ENCODE data around the gene ARHGAP4. TPM values are rescaled to one million over a fixed set of nuclear protein-coding genes. Genes with fewer than 3 reads are reported as not detected.

Gene ARHGAP4
- total and polyA plus RNA-seq, 2 donors (not counting 1 experiment from before 2014, with no cell fraction given), result 0.51 to 1.5 TPM

DNA sequence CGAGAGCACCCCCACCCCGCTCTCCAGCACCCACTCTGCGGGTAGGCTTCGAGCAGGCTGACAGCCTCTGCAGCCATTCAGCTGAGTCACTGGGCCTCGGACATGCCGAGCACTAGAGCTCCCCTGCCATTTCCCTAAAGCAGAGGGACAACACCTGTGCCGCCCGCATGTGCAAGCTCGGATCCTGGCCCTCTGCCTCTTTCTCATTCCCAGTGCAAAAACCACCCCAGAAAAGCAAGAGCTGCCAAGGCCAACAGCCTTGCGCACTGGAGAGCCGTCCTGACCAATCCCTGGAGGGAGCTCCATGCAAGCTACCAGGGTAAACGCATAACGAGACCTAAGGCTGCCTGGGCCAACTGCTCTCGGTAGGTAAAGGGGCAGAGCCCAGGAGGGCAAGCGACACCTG, 40.2 kb upstream of the ARHGAP4 start:
- Histone ChIP-seq H3K27me3 (ENCODE audit: control insufficient read depth, insufficient read depth, low read length) (no peaks in the 10 kb centered on the region), H4K20me1 (ENCODE audit: control insufficient read depth, extremely low read depth, insufficient read depth, low read length) (no peaks in the 10 kb centered on the region), H3K4me2 (ENCODE audit: extremely low read depth, insufficient read depth, low read length) (peak overlapping the region; percentile 25), H3K4me3 (replicated peaks in 1 of 4; ENCODE audit: control extremely low read depth in 1 of 4, insufficient read depth in 1 of 4, low read depth in 3 of 4, low read length in 4 of 4) (peak overlapping the region in 1 of 4 experiments; percentile 7), H3K36me3 (ENCODE audit: control insufficient read depth, insufficient read depth, low read length) (peaks cover 8% of the 10 kb centered on the region), H3K27ac (ENCODE audit: insufficient read depth, low read length) (peak overlapping the region; percentile 32), H3K9me3 (ENCODE audit: control insufficient read depth, insufficient read depth, low read depth, low read length) (no peaks in the 10 kb centered on the region), H3K4me1 (ENCODE audit: control insufficient read depth, extremely low read depth, insufficient read depth, low read length) (peaks cover 17% of the 10 kb centered on the region), H3K79me2 (ENCODE audit: control insufficient read depth, insufficient read depth, low read length) (peaks cover 79% of the 10 kb centered on the region), H2AFZ (ENCODE audit: low read length) (no peak overlapping the region), H3K9ac (ENCODE audit: insufficient read depth, low read length) (no peak overlapping the region)
- peak in 1 of 2 donors; percentile 69 for DNase-seq (ENCODE audit: low read depth in 2 of 2)
- no peak for TF ChIP-seq EZH2 (IDR thresholded peaks at IDR 0.05; ENCODE audit: low read length, missing control alignments)

DNA sequence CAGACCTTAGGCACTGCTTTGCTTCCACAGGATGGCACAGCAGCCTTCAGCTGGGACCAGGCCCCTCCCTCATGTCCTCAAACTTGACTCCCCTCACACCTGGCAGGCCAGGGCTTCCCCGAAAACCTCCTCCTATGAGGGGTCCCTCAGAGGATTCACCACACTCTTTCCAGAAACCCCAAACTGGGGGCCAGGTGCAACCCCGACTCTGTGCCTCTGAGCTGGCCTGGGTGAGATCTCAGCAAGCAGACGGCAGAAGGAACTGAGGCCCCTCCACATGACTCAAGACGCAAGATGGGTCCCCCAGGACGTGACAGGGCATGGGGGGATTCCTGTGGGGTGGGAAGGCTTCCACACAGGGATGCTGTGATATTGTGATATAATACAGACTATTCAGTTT, 39.3 kb upstream of the ARHGAP4 start:
- no peak for TF ChIP-seq EZH2 (IDR thresholded peaks at IDR 0.05; ENCODE audit: low read length, missing control alignments)
- TF ChIP-seq, protein P1, sequence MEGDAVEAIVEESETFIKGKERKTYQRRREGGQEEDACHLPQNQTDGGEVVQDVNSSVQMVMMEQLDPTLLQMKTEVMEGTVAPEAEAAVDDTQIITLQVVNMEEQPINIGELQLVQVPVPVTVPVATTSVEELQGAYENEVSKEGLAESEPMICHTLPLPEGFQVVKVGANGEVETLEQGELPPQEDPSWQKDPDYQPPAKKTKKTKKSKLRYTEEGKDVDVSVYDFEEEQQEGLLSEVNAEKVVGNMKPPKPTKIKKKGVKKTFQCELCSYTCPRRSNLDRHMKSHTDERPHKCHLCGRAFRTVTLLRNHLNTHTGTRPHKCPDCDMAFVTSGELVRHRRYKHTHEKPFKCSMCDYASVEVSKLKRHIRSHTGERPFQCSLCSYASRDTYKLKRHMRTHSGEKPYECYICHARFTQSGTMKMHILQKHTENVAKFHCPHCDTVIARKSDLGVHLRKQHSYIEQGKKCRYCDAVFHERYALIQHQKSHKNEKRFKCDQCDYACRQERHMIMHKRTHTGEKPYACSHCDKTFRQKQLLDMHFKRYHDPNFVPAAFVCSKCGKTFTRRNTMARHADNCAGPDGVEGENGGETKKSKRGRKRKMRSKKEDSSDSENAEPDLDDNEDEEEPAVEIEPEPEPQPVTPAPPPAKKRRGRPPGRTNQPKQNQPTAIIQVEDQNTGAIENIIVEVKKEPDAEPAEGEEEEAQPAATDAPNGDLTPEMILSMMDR (conservative IDR thresholded peaks at IDR 0.05 in 1 of 2, IDR thresholded peaks at IDR 0.05 in 1 of 2; ENCODE audit: low read depth in 1 of 2, low read length in 2 of 2), result no peak
- DNase-seq (ENCODE audit: low read depth in 2 of 2), result no peak
- Histone ChIP-seq H3K9ac (ENCODE audit: insufficient read depth, low read length) (no peak overlapping the region), H4K20me1 (ENCODE audit: control insufficient read depth, extremely low read depth, insufficient read depth, low read length) (no peaks in the 10 kb centered on the region), H3K4me1 (ENCODE audit: control insufficient read depth, extremely low read depth, insufficient read depth, low read length) (peaks cover 17% of the 10 kb centered on the region), H2AFZ (ENCODE audit: low read length) (no peak overlapping the region), H3K27me3 (ENCODE audit: control insufficient read depth, insufficient read depth, low read length) (no peaks in the 10 kb centered on the region), H3K9me3 (ENCODE audit: control insufficient read depth, insufficient read depth, low read depth, low read length) (no peaks in the 10 kb centered on the region), H3K36me3 (ENCODE audit: control insufficient read depth, insufficient read depth, low read length) (peaks cover 11% of the 10 kb centered on the region), H3K79me2 (ENCODE audit: control insufficient read depth, insufficient read depth, low read length) (peaks cover 74% of the 10 kb centered on the region), H3K4me2 (ENCODE audit: extremely low read depth, insufficient read depth, low read length) (no peak overlapping the region), H3K4me3 (replicated peaks in 1 of 4; ENCODE audit: control extremely low read depth in 1 of 4, insufficient read depth in 1 of 4, low read depth in 3 of 4, low read length in 4 of 4) (no peak overlapping the region), H3K27ac (ENCODE audit: insufficient read depth, low read length) (no peak overlapping the region)

DNA sequence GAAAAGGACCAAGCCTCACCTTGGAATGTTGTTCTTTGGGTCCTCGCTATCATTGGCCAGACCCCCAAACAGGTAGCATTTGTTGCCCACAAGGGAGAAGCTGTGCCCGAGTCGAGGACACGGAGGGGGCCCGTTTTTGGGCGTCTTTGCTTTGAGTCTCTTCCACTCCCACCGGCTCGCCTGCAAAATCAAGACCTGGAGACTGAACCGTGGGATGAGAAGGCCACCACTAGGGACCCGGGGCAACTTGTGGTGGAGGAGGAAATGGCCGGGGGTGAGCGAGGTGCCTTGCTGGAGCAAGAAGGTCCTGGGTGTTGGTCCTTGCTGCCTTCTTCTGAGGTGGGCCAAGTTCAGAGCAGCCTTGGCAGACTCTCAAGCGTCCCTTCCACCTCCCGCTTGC, 38.0 kb upstream of the ARHGAP4 start:
- H4K20me1 ChIP-seq (ENCODE audit: control insufficient read depth, extremely low read depth, insufficient read depth, low read length), result no peaks in the 10 kb centered on the region
- peaks cover 65% of the 10 kb centered on the region for H3K79me2 ChIP-seq (ENCODE audit: control insufficient read depth, insufficient read depth, low read length)
- no peak for DNase-seq (ENCODE audit: low read depth in 2 of 2)
- no peak overlapping the region for H3K27ac ChIP-seq (ENCODE audit: insufficient read depth, low read length)
- peaks cover 17% of the 10 kb centered on the region for H3K4me1 ChIP-seq (ENCODE audit: control insufficient read depth, extremely low read depth, insufficient read depth, low read length)
- H2AFZ ChIP-seq (ENCODE audit: low read length), result no peak overlapping the region
- H3K36me3 ChIP-seq (ENCODE audit: control insufficient read depth, insufficient read depth, low read length), result peaks cover 17% of the 10 kb centered on the region
- no peaks in the 10 kb centered on the region for H3K9me3 ChIP-seq (ENCODE audit: control insufficient read depth, insufficient read depth, low read depth, low read length)
- no peak overlapping the region for H3K4me3 ChIP-seq (replicated peaks in 1 of 4; ENCODE audit: control extremely low read depth in 1 of 4, insufficient read depth in 1 of 4, low read depth in 3 of 4, low read length in 4 of 4)
- no peak overlapping the region for H3K9ac ChIP-seq (ENCODE audit: insufficient read depth, low read length)
- no peaks in the 10 kb centered on the region for H3K27me3 ChIP-seq (ENCODE audit: control insufficient read depth, insufficient read depth, low read length)
- TF ChIP-seq EZH2 (IDR thresholded peaks at IDR 0.05; ENCODE audit: low read length, missing control alignments), result no peak
- TF ChIP-seq, protein P1 (conservative IDR thresholded peaks at IDR 0.05 in 1 of 2, IDR thresholded peaks at IDR 0.05 in 1 of 2; ENCODE audit: low read depth in 1 of 2, low read length in 2 of 2), result no peak
- no peak overlapping the region for H3K4me2 ChIP-seq (ENCODE audit: extremely low read depth, insufficient read depth, low read length)

All from fibroblast of lung (primary cell).